DMS153 treated with DMSO at 0.1 percent for 48 hours (cell line): ENCODE measurements around the gene RNF112.
"Not testable (repeated sequence)": the region's sequence is repeated elsewhere in the genome, so short reads cannot be mapped to it uniquely, and the experiment has no call there.

Experiments
- DNase-seq: peaks from one replicate; lab custom pipeline; 2025; ENCODE audit not compliant: unreplicated experiment; lab: John Stamatoyannopoulos, UW

RNF112 gene

GRCh38 chr17:19410091-19410490 lies 941 bp upstream of the RNF112 start:
- no peak for DNase-seq

GRCh38 chr17:19411631-19412030 lies 599 bp downstream of the RNF112 start:
- no peak for DNase-seq

- no peak for DNase-seq
Measured at GRCh38 chr17:19412510-19412909, 1.5 kb downstream of the RNF112 start.

- no peak for DNase-seq
Measured at GRCh38 chr17:19412984-19413383, 2.0 kb downstream of the RNF112 start.

- no peak for DNase-seq
Measured at GRCh38 chr17:19413761-19414160, 2.7 kb downstream of the RNF112 start.

- no peak for DNase-seq
Measured at GRCh38 chr17:19414396-19415280, 3.6 kb downstream of the RNF112 start.

- DNase-seq: no peak
Measured at GRCh38 chr17:19415311-19415710, 4.3 kb downstream of the RNF112 start.

GRCh38 chr17:19415806-19416775 lies 5.1 kb downstream of the RNF112 start:
- DNase-seq: no peak

GRCh38 chr17:19417611-19418010 lies 6.6 kb downstream of the RNF112 start:
- no peak for DNase-seq

GRCh38 chr17:19418251-19418992 lies 7.4 kb downstream of the RNF112 start:
- no peak for DNase-seq

- DNase-seq: no peak
Measured at GRCh38 chr17:19421219-19421618, 10.2 kb downstream of the RNF112 start.

- DNase-seq: no peak
Measured at GRCh38 chr17:19421926-19422325, 10.9 kb downstream of the RNF112 start.

GRCh38 chr17:19424934-19425868 lies 14.2 kb downstream of the RNF112 start:
- DNase-seq: no peak

- no peak for DNase-seq
Measured at GRCh38 chr17:19426631-19427030, 15.6 kb downstream of the RNF112 start.

GRCh38 chr17:19431691-19432090 lies 20.7 kb downstream of the RNF112 start:
- DNase-seq: no peak

GRCh38 chr17:19433255-19433654 lies 22.2 kb downstream of the RNF112 start:
- DNase-seq: no peak

- no peak for DNase-seq
Measured at GRCh38 chr17:19433727-19434340, 22.8 kb downstream of the RNF112 start.

GRCh38 chr17:19440421-19440820 lies 29.4 kb downstream of the RNF112 start:
- DNase-seq: no peak

- DNase-seq: not testable (repeated sequence)
Measured at GRCh38 chr17:19441288-19441687, 30.3 kb downstream of the RNF112 start.

- DNase-seq: no peak
Measured at GRCh38 chr17:19442731-19443130, 31.7 kb downstream of the RNF112 start.
